IPS-18a (cell line): Measurements from ENCODE around the gene TMEM132C.

ENCODE experiments used
- H3K27ac ChIP-seq: one replicate; pipeline ENCODE4 v1.5.1; 2013; ENCODE audit warnings: low read length
- H3K27me3 ChIP-seq: one replicate; pipeline ENCODE4 v1.6.1; 2013; ENCODE audit warnings: mild to moderate bottlenecking, low read length; ENCODE audit not compliant: control insufficient read depth, insufficient read depth
- H3K36me3 ChIP-seq: one replicate; pipeline ENCODE4 v1.6.1; 2013; ENCODE audit warnings: low read depth, low read length; ENCODE audit not compliant: control insufficient read depth
- H3K4me1 ChIP-seq: one replicate; pipeline ENCODE4 v1.6.1; 2013; ENCODE audit warnings: low read depth, low read length; ENCODE audit not compliant: control insufficient read depth
- H3K4me3 ChIP-seq: one replicate; pipeline ENCODE4 v1.5.1; 2013; ENCODE audit warnings: low read length
- H3K9ac ChIP-seq: one replicate; pipeline ENCODE4 v1.6.1; 2013; ENCODE audit warnings: mild to moderate bottlenecking, low read length, moderate library complexity
- H3K9me3 ChIP-seq: one replicate; pipeline ENCODE4 v1.6.1; 2013; ENCODE audit warnings: low read depth, low read length; ENCODE audit not compliant: control insufficient read depth

TMEM132C gene

GRCh38 chr12:128322341-128322740 is 55.4 kb downstream of the TMEM132C start:
- H3K4me3 ChIP-seq: no peak overlapping the region
- H3K36me3 ChIP-seq: no peaks in the 10 kb centered on the region
- no peaks in the 10 kb centered on the region for H3K27me3 ChIP-seq
- no peak overlapping the region for H3K27ac ChIP-seq
- H3K4me1 ChIP-seq: no peaks in the 10 kb centered on the region
- H3K9ac ChIP-seq: no peak overlapping the region
- H3K9me3 ChIP-seq: peaks cover 11% of the 10 kb centered on the region

- H3K27me3 ChIP-seq: no peaks in the 10 kb centered on the region
- H3K9me3 ChIP-seq: peaks cover 11% of the 10 kb centered on the region
- H3K9ac ChIP-seq: no peak overlapping the region
- H3K4me3 ChIP-seq: no peak overlapping the region
- no peaks in the 10 kb centered on the region for H3K4me1 ChIP-seq
- no peaks in the 10 kb centered on the region for H3K36me3 ChIP-seq
- no peak overlapping the region for H3K27ac ChIP-seq
These were observed 56.4 kb downstream of the TMEM132C start for GRCh38 chr12:128323145-128323920.

GRCh38 chr12:128325646-128326045 is 58.7 kb downstream of the TMEM132C start:
- Histone ChIP-seq H3K9me3 (peaks cover 22% of the 10 kb centered on the region), H3K9ac (no peak overlapping the region), H3K4me1 (no peaks in the 10 kb centered on the region), H3K4me3 (no peak overlapping the region), H3K27ac (no peak overlapping the region), H3K27me3 (no peaks in the 10 kb centered on the region), H3K36me3 (no peaks in the 10 kb centered on the region)

GRCh38 chr12:128326406-128326805 is 59.4 kb downstream of the TMEM132C start:
- peaks cover 22% of the 10 kb centered on the region for H3K9me3 ChIP-seq
- no peaks in the 10 kb centered on the region for H3K27me3 ChIP-seq
- H3K36me3 ChIP-seq: no peaks in the 10 kb centered on the region
- H3K4me1 ChIP-seq: no peaks in the 10 kb centered on the region
- H3K9ac ChIP-seq: no peak overlapping the region
- no peak overlapping the region for H3K4me3 ChIP-seq
- no peak overlapping the region for H3K27ac ChIP-seq

GRCh38 chr12:128328961-128329360 is 62.0 kb downstream of the TMEM132C start:
- no peak overlapping the region for H3K27ac ChIP-seq
- no peak overlapping the region for H3K9ac ChIP-seq
- peaks cover 25% of the 10 kb centered on the region for H3K9me3 ChIP-seq
- no peaks in the 10 kb centered on the region for H3K27me3 ChIP-seq
- H3K4me3 ChIP-seq: no peak overlapping the region
- no peaks in the 10 kb centered on the region for H3K4me1 ChIP-seq
- H3K36me3 ChIP-seq: no peaks in the 10 kb centered on the region

GRCh38 chr12:128336204-128337070 is 69.5 kb downstream of the TMEM132C start:
- H3K4me3 ChIP-seq: no peak overlapping the region
- no peaks in the 10 kb centered on the region for H3K36me3 ChIP-seq
- peaks cover 21% of the 10 kb centered on the region for H3K27me3 ChIP-seq
- peaks cover 10% of the 10 kb centered on the region for H3K9me3 ChIP-seq
- no peak overlapping the region for H3K27ac ChIP-seq
- peaks cover 20% of the 10 kb centered on the region for H3K4me1 ChIP-seq
- no peak overlapping the region for H3K9ac ChIP-seq

GRCh38 chr12:128337071-128337345 is 70.0 kb downstream of the TMEM132C start:
- peak overlapping the region; percentile 12 for H3K4me3 ChIP-seq
- H3K9ac ChIP-seq: no peak overlapping the region
- H3K9me3 ChIP-seq: peaks cover 10% of the 10 kb centered on the region
- H3K27me3 ChIP-seq: peaks cover 21% of the 10 kb centered on the region
- peaks cover 20% of the 10 kb centered on the region for H3K4me1 ChIP-seq
- H3K36me3 ChIP-seq: no peaks in the 10 kb centered on the region
- H3K27ac ChIP-seq: no peak overlapping the region

- H3K9ac ChIP-seq: no peak overlapping the region
- H3K27me3 ChIP-seq: peaks cover 21% of the 10 kb centered on the region
- no peaks in the 10 kb centered on the region for H3K36me3 ChIP-seq
- H3K4me3 ChIP-seq: peak overlapping the region; percentile 12
- H3K4me1 ChIP-seq: peaks cover 20% of the 10 kb centered on the region
- H3K27ac ChIP-seq: no peak overlapping the region
- H3K9me3 ChIP-seq: peaks cover 10% of the 10 kb centered on the region
These were observed 70.6 kb downstream of the TMEM132C start for GRCh38 chr12:128337431-128338170.

- H3K9me3 ChIP-seq: peaks cover 5% of the 10 kb centered on the region
- no peaks in the 10 kb centered on the region for H3K36me3 ChIP-seq
- H3K27me3 ChIP-seq: peaks cover 21% of the 10 kb centered on the region
- H3K4me1 ChIP-seq: peaks cover 20% of the 10 kb centered on the region
- H3K4me3 ChIP-seq: peak overlapping the region; percentile 12
- H3K27ac ChIP-seq: no peak overlapping the region
- no peak overlapping the region for H3K9ac ChIP-seq
These were observed 71.6 kb downstream of the TMEM132C start for GRCh38 chr12:128338386-128339125.

- Histone ChIP-seq H3K36me3 (no peaks in the 10 kb centered on the region), H3K4me1 (peaks cover 20% of the 10 kb centered on the region), H3K9me3 (peaks cover 5% of the 10 kb centered on the region), H3K4me3 (no peak overlapping the region), H3K9ac (no peak overlapping the region), H3K27me3 (peaks cover 21% of the 10 kb centered on the region), H3K27ac (no peak overlapping the region)
These were observed 72.2 kb downstream of the TMEM132C start for GRCh38 chr12:128339126-128339520.

GRCh38 chr12:128339631-128340030 is 72.7 kb downstream of the TMEM132C start:
- H3K27ac ChIP-seq: no peak overlapping the region

More at GRCh38 chr12:128339631-128340030, 72.7 kb downstream of the TMEM132C start:
- no peaks in the 10 kb centered on the region for H3K36me3 ChIP-seq
- peaks cover 20% of the 10 kb centered on the region for H3K4me1 ChIP-seq
- H3K9me3 ChIP-seq: peaks cover 5% of the 10 kb centered on the region
- H3K4me3 ChIP-seq: no peak overlapping the region
- peaks cover 21% of the 10 kb centered on the region for H3K27me3 ChIP-seq
- H3K9ac ChIP-seq: no peak overlapping the region
